Measurements from ENCODE around the gene CADM1.

CADM1 gene

DNA sequence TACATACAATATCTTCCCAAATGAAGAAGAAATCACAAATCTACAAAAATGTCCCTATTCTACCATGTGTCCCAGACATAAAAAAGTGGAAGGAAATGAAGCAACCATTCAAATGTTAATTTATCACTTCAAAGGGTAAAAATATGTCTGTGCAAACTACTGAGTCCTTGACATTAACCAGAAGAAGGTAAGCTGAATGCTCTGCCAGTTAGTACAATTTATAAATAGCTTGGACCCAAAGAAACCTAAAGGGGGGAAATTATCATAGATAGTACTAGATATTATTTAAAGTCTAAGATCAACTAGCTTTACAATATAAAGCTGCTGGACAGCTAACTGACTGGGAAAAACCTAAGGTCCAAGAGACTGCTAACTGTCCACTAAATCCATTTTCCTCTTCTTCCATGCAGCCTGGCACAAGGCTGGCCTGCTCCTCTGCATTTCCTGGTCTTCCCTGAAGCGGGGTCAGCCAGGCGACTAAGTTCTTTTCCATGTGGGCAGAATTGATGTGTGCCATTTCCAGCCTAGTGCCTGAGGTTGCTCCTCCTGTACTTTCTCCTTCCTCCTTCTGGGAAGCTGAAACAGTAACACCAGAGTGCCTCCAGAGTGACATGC is 190.9 kb downstream of the CADM1 start:
- DNase-seq = no peak

GRCh38 chr11:115311949-115312348 is 192.3 kb downstream of the CADM1 start:
- no peak for DNase-seq

DNA sequence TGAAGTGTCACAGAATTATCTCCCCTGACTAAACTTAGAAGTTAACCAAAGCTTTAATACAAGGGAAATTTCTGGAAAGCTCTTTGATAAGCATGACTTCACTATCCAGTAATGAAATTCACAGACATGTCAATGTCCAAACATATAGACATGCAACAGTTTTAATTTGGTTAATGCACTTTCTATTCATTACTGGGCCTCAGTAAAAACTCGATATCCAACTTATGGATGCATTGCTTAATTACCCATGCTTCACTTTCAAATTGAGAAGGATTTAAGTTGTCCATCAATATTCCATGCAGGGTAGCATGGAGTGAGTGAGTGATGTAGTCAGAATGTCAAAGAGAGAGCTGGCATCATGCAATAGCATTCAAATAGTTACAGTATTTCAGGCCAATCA is 197.5 kb downstream of the CADM1 start:
- no peak for DNase-seq

DNA sequence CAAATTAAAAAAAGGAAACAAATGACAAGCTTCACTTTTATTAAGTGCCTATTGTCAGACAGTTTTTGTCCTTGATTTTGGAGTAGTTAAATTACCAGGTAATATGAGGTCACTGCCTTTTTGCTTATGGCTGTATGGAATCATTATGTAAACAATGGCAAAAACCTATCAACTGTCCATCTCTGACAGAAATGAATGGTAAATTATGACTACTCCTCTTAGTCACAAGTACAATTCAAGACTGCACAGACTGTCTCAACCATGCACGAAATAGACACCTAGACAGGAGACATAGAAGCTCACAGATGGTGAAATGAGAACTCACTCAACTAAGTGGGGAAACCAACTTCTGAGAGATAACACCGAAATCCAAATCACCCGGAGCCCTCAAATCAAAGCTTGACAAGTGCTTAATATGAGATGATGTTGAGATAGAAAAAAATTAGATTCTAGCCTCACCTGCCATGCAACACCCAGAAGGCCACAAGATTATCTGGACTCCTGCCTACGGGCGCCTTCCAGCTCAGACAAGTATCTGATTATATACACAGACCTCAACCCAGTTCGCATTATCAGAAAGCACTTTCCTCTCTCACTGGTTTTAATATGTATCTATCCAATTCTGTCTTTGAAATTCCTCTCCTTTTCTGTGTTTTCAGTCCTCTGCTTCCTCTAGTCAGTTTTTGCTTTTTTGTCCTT is 199.3 kb downstream of the CADM1 start:
- no peak for DNase-seq

DNA sequence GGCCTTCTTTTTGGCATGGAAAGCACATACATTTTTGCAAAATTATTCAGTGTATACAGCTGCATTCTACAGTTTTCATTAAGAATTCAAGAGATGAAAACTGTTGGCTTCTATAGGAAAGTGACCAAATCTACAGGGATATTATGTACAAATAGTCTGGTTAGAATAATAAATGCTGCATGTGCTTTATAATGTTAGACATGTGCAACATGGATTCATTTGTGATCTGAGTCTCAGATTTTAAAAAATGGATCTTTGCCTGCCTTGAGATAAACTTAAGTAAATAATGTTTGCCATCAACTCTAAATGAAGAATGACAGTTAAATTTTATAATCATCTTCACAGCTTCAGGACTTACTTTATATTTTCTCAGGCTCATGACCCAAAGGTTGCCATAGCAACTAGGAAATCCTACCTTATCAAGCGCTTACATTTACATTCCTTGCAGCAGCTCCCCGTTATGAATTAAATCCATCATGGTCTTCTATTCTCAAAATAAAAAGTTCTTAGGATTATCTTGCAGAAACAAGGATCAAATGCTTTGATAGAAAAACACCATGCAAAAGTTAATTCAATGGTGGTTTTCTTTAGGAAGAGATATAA is 200.2 kb downstream of the CADM1 start:
- no peak for DNase-seq

- no peak for DNase-seq
These were observed 201.1 kb downstream of the CADM1 start for GRCh38 chr11:115302946-115303703.

DNA sequence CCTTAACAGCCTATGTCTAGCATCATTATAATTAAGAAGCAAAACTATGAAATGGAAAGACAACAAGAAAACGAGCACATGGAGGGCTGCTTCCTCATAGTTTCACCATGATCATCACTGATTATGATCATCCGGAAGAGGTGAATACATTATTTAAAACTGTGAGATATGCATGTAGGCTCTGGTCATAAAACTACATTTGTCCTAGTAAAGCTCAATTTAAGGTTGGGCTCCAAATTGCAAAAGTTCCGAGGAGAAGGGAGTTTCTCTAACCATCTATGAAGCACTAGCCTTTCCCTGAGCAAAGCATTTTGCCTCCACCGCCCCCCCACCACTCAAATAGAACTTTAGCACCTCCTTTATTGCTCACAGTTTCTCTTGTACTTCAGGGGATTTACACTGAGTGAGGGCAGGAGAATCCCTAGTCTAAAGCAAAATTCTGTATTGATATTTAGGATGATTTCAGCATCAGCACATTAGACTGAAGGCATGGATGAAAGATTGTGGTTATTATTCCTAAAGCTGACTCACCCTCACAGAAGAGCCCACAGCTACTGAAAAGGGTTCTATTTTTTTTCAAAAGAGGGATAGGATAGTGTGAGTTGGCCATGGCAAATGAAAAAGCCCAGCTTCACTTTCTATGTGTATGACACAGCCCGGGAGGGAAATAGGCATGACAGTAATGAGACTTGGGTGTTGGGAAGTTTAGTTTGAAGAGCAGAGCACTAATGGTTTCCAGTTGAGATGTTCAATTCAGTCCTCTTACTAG is 203.4 kb downstream of the CADM1 start:
- no peak for DNase-seq

GRCh38 chr11:115298300-115299012 is 205.8 kb downstream of the CADM1 start:
- DNase-seq = peak in 1 of 14 donors; percentile 45

DNA sequence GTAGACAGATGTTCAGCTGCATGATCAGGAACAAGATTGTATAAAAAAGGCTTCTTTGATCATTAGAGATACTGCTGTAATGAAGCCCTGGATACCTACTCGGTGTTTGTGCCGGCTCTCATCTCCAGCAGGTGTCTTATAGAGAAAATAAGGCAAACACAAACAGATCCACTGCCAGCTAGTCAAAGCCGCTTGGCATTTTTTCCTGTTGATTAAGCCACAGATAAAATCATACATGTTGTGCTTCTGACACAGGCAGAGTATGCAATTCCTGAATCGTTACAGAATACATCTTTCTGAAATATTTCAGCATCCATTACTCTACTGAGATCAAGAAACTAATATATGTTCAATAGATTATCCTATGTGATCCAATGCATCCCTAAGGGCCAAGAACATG is 206.9 kb downstream of the CADM1 start:
- DNase-seq = peak in 1 of 14 donors; percentile 26

DNA sequence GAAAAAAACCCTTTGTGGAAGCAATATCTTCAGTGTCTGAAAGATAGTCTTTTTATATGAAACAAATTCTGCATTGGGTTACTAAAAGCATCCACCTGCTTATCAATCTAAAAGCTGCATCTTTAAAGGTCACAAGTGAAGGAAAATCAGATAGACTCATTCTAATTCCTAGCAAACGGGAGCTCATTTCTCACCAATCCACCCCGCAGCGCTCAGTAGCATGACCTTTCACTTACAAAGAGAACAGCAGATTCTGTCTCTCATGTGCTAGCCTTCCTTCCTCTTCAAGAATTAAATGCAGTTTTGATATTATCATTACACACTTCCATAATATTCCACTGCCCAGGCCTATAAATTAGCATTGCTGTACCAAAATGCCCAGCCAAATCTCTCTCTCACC is 212.9 kb downstream of the CADM1 start:
- no peak for DNase-seq

GRCh38 chr11:115290893-115291292 is 213.3 kb downstream of the CADM1 start:
- DNase-seq = no peak

- DNase-seq = no peak
These were observed 213.7 kb downstream of the CADM1 start for GRCh38 chr11:115290479-115290878.

- no peak for DNase-seq
These were observed 216.9 kb downstream of the CADM1 start for GRCh38 chr11:115287266-115287665.

DNA sequence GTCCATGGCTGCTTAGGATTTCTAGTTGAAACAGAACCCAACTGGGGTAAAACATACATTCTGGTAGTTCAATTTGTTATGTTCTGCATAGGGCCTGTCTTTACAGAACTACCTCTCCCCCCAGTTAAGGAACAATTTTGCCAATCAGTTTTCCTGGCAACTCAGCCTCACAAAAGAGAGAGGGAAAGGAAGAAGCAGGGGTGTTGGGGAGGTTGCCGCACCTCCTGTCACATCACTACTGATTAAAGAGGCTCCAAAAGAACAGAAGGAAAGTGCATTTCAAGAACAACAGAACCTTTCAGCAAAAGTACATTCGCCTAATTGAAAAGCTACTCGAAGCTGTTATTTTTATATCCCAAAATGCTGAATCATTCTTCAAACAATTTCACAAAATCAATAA is 217.6 kb downstream of the CADM1 start:
- no peak for DNase-seq

GRCh38 chr11:115284773-115285172 is 219.4 kb downstream of the CADM1 start:
- DNase-seq = no peak

- DNase-seq = no peak
These were observed 221.3 kb downstream of the CADM1 start for GRCh38 chr11:115282923-115283322.

- DNase-seq = no peak
These were observed 223.4 kb downstream of the CADM1 start for GRCh38 chr11:115280775-115281174.

- no peak for DNase-seq
These were observed 224.1 kb downstream of the CADM1 start for GRCh38 chr11:115279813-115280761.

- DNase-seq = no peak
These were observed 227.4 kb downstream of the CADM1 start for GRCh38 chr11:115276799-115277198.

DNA sequence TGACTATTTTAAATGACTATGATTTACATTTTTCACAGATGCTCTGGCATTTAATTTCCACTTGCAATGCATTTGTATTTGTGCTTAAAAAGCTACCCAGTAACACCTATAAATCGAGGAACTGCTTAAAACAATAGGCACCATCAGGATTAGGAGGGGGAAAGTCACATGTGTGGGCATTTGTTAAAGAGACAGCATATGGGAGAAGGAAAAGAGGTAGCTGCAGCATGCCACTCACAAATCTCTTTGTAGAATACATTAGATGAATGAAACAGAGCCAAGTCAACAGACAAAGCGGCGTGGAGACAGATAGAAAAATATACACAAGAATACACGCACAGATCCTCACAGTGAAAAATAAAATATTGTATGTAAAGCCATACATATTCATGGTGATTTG is 228.0 kb downstream of the CADM1 start:
- DNase-seq = peak in 1 of 14 donors; percentile 20

DNA sequence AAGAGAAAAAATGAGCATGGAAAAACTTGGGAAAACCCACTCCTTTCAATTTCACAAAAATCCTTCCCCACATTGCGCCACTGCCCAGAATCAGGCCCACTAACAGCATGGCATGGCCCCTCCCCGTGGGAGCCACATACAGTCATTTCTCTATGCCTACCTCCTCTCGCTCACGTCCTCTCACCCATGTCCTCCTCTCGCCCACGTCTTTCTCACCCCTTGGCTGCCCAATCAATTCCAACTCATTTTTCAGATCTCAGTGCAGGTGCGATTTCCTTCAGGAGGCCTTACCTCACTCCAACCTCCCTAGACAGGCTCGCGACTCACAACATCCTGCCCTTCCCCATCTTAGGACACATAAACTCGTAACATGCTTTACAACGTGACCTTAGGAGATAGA is 229.2 kb downstream of the CADM1 start:
- DNase-seq = no peak
